GM19351 (cell line): ENCODE data around the gene TMIGD2.
"Not testable (repeated sequence)": the region's sequence is repeated elsewhere in the genome, so short reads cannot be mapped to it uniquely, and the experiment has no call there.

Experiments
- ATAC-seq: cut with Tn5 transposase; IDR thresholded peaks from one replicate; pipeline ENCODE4 v1.9.1; 2021; ENCODE audit warnings: mild to moderate bottlenecking, moderate library complexity; ENCODE audit not compliant: unreplicated experiment

TMIGD2 gene

DNA sequence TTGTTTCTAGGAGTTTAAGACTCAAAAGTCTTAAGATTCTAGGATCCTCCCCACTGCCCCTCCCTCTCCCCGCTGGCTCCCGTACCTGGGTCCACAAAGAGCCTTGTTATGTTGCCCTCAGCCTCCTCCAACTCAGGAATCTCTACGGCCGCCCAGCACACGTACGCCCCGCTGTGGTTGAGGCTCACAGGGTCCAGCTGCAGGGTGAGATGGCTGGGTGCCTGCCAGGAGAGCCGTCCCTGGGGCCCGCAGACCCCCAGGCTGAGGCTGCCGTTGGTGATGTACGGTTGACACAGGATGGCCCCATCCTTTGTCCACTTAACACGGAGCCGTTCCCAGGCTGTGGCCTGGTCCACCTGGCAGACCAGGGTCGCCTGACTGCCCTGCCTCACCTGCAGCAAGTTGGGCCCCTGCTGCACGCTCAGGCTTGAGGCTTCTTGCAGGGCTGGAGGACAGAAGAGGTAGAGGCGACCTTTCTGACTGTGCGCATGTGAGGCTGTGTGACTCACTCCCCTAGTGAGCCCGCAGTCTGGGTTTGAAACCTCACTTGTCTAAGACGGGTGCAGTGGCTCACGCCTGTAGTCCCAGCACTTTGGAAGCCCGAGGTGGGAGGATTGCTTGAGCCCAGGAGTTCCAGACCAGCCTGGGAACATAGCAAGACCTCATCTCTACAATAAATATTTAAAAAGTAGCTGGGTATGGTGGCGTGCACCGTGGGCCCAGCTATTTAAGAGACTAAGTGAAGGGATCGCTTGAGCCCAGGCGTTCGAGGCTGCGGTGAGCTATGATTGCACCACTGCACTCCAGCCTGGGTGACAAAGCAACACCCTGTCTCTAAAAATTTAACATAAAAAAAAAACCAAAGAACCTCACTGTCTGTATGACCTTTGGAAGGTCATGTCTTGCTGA, 4.0 kb downstream of the TMIGD2 start:
- no peak for ATAC-seq

DNA sequence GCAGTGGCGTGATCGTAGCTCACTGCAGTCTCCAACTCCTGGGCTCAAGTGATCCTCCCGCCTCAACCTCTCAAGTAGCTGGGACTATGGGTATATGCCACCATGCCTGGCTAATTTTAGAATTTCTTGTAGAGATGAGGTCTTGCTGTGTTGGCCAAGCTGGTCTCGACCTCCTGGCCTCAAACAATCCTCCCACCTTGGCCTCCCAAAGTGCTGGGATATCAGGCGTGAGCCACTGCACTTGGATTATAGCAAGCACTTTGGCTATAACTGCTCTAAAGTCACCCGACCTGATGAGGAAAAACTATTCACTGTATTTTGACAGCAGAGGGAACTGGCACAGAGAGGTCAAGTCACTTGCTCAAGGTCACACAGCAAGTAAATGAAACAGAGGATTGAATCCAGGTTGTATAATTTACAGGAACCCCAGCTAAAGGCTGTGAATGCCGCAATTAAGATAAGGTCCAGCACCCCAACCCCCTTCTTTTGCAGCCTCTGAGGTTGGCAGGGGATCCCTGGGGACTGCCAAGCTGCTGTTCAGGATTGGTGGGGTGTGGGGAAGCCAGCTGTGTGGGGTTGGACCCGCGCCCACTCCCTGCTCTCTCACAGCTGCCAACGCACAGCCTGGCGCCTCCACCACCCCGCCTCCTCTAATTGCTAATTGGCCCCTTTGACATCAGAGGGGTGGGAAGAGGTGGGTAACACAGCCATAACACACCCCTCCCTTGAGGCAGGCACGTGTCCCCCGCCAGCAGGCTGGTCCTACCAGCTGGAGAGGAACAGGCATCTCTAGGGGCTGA, 6.0 kb downstream of the TMIGD2 start:
- no peak for ATAC-seq

DNA sequence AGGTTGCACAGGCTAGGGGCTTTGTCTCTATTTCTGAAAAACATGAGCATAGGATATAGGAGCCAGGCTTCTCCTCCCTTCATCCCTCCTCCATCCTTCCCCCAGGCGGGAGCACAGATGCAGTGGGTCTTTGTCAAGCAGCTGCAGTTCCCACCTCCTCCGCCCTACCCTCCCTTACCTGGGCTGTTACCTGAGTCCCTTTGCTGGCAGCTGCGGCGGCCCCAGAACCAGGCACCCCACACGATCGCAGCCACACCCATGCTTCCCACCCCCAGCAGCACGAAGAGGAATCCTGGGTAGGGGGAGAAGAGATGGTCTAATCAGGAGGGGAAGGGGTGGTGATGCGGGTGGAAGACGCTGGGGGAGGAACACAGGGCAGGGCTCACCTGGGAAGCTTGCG, 7.8 kb downstream of the TMIGD2 start:
- ATAC-seq: no peak

DNA sequence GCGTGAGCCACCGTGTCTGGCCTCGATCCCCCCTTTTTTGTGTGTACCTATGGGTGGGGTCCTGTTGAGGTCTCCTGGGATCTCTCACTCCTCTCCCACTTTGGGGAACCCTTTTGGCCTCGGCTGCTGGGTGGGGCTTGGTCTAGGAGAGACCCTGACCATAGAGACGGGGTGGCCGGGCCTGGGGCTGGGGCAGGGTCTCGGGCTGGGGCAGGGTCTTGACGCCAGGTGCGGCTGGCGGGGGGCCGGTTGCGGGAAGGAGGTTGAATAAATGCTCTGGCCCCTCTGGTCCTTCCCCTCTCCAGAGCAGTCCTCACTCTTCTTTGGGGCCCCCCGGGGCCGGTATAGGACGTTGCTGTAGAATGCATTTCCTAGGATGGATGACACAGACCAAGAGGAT, 9.7 kb downstream of the TMIGD2 start:
- no peak for ATAC-seq

DNA sequence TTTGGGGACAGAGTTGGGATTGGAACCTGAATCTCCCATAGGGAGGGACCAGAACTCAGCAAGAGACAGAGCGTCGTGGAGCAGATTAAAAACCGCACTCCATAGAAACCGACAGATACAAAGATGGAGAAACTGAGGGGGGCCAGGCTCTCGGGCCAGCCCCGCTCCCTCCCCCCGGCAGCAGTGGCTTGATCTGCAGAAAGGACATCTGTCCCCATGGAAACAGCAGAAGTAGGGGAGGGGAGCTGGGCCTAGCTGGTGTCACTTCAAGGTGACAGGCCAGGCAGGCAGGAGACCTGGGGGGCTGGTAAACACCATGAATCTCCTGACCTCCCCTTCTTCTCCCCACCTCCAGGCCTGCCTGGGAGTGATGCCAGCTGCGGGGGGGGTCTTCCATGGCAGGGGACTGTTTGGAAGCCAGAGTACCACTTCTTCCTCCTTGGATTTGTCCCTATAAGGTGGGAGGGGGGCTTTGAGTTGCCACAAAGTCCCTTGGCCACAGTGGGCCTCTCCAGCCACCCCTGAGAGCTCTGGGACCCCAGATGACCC, 10.9 kb downstream of the TMIGD2 start:
- ATAC-seq: no peak

DNA sequence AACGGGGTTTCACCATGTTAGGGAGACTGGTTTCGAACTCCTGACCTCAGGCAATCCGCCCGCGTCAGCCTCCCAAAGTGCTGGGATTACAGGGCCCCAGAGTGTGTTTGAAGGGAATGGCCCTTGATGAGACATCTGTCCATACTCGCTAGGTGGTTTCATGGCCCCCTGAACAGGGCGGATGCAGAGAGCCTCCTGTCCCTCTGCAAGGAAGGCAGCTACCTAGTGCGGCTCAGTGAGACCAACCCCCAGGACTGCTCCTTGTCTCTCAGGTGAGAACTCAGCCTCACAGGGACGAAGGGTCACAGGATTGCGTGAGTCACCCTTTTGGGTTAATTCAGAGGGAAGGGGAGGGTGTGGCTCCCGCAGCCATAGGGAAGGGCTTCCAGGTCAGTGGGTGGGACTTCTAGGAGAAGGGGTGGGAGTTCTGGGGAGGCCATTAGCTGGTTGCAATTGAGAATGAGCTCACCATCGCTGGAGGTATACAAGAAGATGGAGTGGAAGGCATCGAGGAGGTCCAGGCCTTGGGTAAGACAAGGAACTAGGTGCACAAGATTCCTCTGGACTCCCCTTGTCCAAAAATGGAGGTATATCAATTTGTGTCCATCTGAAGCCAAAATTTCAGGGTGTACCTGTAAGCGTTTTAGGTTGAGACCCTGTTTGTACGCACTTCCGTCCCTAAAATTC, 14.0 kb downstream of the TMIGD2 start:
- no peak for ATAC-seq

DNA sequence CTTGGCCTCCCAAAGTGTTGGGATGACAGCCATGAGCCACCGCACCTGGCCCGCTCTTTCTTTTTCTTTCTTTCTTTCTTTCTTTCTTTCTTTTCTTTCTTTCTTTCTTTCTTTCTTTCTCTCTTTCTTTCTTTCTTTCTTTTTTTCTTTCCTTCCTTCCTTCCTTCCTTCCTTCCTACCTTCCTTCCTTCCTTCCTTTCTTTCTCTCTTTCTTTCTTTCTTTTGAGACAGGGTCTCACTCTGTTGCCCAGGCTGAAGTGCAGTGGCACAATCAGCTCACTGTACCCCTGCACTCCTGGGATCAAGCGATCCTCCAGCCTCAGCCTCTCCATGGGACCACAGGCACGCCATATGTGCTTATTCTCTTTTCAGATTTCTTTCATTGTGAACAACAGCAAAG, 16.0 kb downstream of the TMIGD2 start:
- ATAC-seq: not testable (repeated sequence)

DNA sequence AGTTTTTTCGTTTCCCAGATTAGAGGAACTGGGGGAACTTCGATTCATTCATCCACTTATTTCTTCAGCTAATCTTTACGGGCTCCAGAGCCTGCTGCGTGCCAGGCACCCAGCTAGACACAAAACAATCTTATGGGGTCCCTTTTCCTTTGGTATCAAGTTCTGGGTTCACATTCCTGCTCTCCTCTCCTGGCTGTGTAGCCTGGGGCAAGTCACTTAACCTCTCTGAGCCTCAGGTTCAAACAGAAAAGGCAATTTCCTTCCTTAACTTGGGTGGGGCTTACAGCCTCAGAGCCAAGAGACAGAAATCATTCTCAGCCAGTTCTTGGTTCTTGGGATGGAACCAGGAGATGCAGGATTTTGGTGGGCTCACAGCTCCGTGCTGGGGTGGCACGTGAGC, 17.2 kb downstream of the TMIGD2 start:
- no peak for ATAC-seq

DNA sequence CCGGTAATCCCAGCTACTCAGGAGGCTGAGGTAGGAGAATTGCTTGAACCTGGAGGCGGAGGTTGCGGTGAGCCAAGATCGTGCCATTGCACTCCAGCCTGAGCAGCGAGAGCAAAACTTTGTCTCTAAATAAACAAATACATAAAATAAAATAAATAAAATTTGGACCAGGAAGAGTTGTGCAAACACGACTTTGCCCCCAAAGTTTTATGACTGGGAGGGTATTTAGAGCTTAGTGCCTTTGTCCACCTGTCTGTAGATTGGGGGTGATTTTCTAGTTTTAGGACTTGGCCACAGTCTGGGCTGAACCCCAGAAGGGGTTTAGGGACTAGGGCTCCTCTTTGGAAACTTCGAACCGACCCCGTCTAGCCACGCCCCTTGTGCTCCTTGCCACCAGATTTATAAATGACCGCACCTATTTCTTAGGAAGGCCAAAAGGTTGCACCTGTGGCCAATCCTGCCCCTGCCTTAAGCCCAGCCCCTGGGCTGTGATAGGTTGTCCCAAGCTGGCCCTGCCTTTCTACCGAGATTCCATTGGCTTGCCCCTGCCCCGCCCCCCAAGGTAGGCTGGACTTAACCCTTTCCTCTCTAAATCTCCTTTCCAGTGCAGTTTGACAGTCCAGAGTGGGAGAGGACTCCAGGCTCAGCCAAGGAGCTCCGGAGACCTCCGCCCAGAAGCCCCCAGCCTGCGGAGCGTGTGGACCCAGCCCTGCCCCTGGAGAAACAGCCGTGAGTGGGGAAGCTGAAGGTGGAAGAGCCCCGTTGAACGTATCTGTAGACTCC, 17.8 kb downstream of the TMIGD2 start:
- no peak for ATAC-seq

DNA sequence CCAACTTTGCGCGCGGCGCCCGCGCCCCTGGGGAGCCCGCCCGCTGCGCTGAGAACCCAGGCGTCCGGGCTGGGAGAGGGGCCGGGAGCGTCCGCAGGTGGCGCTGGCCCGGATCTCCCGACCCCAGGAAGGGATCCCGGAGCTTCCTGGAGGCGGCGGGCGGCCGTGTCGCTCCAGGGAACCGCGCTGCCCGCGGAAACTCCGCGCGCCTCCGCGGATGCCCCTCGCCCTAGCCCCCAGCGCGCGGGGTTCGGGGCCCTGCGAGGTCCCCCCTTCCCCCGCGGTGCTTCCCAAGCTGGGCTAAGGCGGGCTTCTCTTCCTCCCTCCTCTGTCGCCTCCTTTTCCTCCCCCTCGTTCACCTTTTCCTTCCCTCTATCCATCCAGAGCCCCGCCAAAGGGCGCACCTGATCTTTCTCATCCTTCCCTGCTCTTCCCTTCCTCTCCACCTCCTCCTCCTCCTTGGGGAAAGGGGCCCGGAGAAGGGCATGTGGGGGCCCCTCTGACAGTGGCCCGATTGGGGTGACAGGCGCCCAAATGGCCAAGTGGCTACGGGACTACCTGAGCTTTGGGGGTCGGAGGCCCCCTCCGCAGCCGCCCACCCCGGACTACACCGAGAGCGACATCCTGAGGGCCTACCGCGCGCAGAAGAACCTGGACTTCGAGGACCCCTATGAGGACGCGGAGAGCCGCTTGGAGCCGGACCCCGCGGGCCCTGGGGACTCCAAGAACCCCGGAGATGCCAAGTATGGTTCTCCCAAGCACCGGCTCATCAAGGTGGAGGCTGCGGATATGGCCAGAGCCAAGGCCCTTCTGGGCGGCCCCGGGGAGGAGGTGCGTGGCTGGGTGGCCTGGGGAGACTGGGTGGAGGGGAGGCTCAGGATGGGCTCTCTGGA, 22.4 kb downstream of the TMIGD2 start:
- no peak for ATAC-seq

DNA sequence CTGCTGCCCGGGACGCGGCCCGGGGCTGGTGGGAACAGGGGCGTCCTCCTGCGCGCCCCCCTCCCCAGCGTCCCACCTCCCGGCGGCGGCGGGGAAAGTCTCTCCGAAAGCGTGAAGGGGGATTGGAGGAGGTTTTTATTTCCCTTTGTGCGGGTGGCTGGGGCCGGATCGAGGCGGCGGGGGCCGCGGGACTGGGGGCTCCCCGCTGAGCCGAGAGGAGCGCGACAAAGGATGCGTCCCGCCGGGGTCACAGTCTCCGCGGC, 23.0 kb downstream of the TMIGD2 start:
- ATAC-seq: no peak

DNA sequence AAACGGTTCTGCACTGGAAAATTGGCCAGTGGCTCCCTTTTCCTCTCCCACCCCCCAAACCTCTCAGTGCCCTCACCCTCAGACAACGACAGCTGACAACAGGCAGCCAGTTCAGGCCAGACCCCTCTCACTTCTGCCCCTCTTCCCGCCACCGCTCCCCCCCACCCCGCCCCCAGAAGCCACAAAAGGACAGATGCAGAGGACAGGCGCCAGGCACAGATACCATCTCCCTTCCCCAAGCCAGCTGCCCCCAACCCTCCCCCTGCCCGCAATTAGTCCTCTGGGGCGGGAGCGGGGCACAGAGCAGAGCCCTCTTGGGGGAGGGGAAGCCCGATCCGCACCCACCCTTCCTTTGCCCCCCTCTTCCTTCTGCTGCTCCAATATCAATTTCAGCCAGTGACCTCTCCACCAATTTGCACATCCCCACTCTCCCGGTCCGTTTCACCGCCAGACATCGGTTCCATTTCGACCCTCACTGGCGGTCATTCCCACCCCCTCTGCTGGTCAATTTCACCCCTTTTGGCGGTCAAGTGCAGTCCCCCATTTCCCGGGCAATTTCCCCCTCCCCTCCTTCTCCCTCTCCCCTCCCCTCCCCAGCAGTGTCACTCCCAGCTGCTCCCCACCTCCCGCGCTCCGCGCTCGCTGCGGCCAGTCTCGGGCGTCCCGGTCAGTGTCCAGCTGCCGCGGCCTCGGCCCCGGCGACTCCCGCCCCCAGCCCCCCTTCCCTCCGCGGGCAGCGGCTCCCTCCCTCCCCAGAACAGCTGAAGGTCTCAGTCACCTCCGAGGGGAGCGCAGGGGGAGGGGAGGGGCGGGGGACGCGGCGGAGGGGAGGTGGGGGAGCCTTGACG, 23.5 kb downstream of the TMIGD2 start, which contains the start of gene SHD:
Gene SHD (plus strand): TSS at position 848 of the 848 bp plus-strand sequence. CDS start 798 bp downstream, outside the sequence.
- ATAC-seq: no peak

DNA sequence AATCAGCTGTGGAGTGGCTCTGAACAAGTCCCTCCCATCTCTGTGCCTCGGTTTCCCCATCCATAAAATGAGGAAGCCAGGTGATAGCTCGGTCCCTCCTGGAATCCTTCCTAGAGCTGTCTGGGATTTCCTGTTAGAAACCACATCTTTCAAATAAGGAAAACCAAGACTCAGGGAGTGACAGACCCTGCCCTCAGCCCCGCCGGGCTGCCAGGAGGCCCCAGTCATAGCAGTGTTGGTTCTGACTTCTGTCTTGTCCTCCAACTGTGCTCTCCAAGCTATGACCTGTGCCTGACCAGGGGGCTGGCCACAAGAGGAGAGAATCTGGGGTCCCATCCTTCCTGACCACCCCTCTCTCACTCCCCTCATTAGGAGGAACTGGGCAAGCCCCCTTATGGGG, 24.2 kb downstream of the TMIGD2 start:
- ATAC-seq: no peak

DNA sequence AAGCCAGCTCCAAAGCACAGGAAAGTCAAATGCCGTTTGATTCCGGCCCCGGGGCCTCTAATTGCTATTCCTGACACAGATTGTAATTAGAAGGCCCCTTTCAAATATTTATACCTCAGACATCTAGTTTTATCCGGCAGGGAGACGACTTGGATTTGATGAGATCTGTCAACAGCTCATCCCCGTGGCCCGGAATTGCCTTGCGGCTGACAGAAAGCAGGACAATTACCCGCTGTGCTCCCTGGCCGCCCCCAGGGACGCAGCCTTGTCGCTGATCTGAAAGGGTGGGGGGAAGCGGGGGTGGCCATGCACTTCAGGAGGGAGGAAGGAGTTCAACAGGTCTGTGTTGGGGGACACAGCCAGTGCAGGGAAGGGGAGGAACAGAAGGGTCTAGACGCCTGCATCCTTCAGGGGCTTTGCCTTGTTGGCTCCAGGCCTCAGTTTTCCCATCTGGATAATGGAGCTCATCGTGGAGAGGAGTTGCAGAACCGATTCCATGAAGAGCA, 24.9 kb downstream of the TMIGD2 start:
- no peak for ATAC-seq

DNA sequence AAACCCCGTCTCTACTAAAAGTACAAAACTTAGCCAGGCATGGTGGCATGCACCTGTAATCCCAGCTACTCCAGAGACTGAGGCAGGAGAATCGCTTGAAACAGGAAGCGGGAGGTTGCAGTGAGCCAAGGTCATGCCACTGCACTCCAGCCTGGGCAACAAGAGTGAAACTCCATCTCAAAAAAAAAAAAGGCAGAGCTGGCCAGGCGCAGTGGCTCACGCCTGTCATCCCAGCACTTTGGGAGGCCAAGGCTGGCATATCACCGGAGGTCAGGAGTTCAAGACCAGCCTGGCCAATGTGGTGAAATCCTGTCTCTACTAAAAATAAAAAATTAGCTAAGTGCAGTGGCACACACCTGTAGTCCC, 27.9 kb downstream of the TMIGD2 start:
- ATAC-seq: not testable (repeated sequence)

DNA sequence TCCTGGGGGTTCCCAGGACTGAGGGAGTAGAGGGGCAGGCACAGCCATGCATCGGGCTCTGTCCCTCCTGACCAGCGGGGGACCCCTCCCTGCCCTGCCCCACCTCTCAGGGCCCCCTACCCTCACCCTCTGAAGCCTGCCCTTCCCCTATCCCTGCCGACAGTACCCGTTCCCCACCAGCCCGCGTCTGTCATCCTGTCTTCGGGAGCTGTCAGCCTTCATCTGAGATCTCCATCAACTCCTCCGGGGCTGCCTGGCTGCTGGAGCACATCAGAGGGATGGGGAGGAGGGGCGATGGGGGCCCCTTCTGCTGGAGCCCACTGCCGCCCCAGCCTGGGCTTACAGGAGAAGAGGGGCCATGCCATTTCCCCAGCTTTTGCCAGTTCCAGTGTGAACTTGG, 29.3 kb downstream of the TMIGD2 start:
- ATAC-seq: no peak

DNA sequence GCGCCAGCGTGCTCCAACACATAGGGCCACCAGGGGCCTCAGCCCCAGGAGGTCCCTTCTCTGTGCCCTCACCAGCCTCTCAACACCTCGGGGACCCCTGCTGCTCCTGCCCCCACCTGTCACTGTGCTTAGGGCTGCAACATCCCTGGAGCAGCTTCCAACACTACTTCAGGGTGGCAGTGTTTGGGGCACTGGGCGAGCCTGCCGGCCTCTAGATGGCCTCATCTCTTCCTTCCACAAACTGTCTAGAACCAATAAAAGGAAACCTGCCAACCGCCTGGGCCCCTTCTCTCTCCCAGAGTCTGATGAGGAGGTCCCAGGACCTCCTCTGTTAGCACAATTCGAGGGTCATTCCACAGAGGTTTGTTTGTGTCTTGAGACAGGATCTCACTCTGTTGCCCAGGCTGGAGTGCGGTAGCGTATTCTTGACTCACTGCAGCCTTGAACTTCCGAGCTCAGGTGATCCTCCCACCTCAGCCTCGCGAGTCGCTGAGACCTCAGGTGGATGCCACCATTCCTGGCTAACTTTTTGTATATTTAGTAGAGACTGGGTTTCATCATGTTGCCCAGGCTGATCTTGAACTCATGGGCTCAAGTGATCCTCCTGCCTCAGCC, 33.3 kb downstream of the TMIGD2 start:
- ATAC-seq: no peak
